ENCODE results near the gene CEBPG.

CEBPG gene

GRCh38 chr19:33413426-33413725 is 39.9 kb downstream of the CEBPG start:
- no peak for TF ChIP-seq CTCF (conservative IDR thresholded peaks at IDR 0.05)
- H3K27ac ChIP-seq = no peak overlapping the region

- no peak overlapping the region for H3K27ac ChIP-seq
- TF ChIP-seq CTCF (conservative IDR thresholded peaks at IDR 0.05) = no peak
Observed at GRCh38 chr19:33413868-33414666, 40.6 kb downstream of the CEBPG start.

- no peak overlapping the region for H3K27ac ChIP-seq
- no peak for TF ChIP-seq CTCF (conservative IDR thresholded peaks at IDR 0.05)
Observed at GRCh38 chr19:33414667-33415605, 41.4 kb downstream of the CEBPG start.

GRCh38 chr19:33416307-33417215 is 43.1 kb downstream of the CEBPG start:
- H3K27ac ChIP-seq = peak overlapping the region; percentile 49
- peak; percentile 96 for TF ChIP-seq CTCF (conservative IDR thresholded peaks at IDR 0.05)

GRCh38 chr19:33417751-33418150 is 44.2 kb downstream of the CEBPG start:
- no peak for TF ChIP-seq CTCF (conservative IDR thresholded peaks at IDR 0.05)
- H3K27ac ChIP-seq = no peak overlapping the region

GRCh38 chr19:33418461-33418860 is 45.0 kb downstream of the CEBPG start:
- no peak for TF ChIP-seq CTCF (conservative IDR thresholded peaks at IDR 0.05)
- no peak overlapping the region for H3K27ac ChIP-seq

Measured in VCaP (cell line).